HL-60/S4 treated with phorbol 12-myristate 13-acetate at 8.2 ng/mL for 4 days and 3 days (cell line): ENCODE results near the gene GRIN3B.

ENCODE experiments used
- in situ Hi-C: fragments of 300-500 bp; cut with MboI; formaldehyde crosslinking; loops from 2 replicates; pipeline ENCODE4 v1.15.0; 2022; ENCODE audit warnings: low sequenced_read_pairs

Gene GRIN3B

GRCh38 chr19:964116-964520, 36.1 kb upstream of the GRIN3B start:
- in situ Hi-C loops, result no loop called here

GRCh38 chr19:964761-965694, 35.2 kb upstream of the GRIN3B start:
- in situ Hi-C loops, result no loop called here

- in situ Hi-C loops, result no loop called here
These were observed 33.6 kb upstream of the GRIN3B start for GRCh38 chr19:966485-967088.

- in situ Hi-C loops, result no loop called here
These were observed 29.5 kb upstream of the GRIN3B start for GRCh38 chr19:970695-971094.

GRCh38 chr19:971795-972194, 28.4 kb upstream of the GRIN3B start:
- in situ Hi-C loops, result no loop called here

- in situ Hi-C loops, result no loop called here
These were observed 27.9 kb upstream of the GRIN3B start for GRCh38 chr19:972281-972680.

GRCh38 chr19:973726-974563, 26.3 kb upstream of the GRIN3B start:
- in situ Hi-C loops, result no loop called here

- in situ Hi-C loops, result loop anchor here (25.0 kb wide), 1 partner anchor 112 kb away; the partner anchor contains the start of genes CFD and ELANE
These were observed 25.5 kb upstream of the GRIN3B start for GRCh38 chr19:974564-975257.

GRCh38 chr19:976476-976875, 23.7 kb upstream of the GRIN3B start:
- in situ Hi-C loops, result loop anchor here (25.0 kb wide), 1 partner anchor 114 kb away; the partner anchor contains the start of genes CFD and ELANE

GRCh38 chr19:977058-977464, 23.2 kb upstream of the GRIN3B start:
- in situ Hi-C loops, result loop anchor here (25.0 kb wide), 1 partner anchor 115 kb away; the partner anchor contains the start of genes CFD and ELANE

GRCh38 chr19:979318-979741, 20.9 kb upstream of the GRIN3B start:
- in situ Hi-C loops, result loop anchor here (25.0 kb wide), 1 partner anchor 117 kb away; the partner anchor contains the start of genes CFD and ELANE

- in situ Hi-C loops, result loop anchor here (10.0 to 25.0 kb wide), 2 partner anchors 56 to 118 kb away; partner anchors contain the start of genes ARID3A, CFD and ELANE
These were observed 19.9 kb upstream of the GRIN3B start for GRCh38 chr19:980133-980998.

GRCh38 chr19:982567-983170, 17.6 kb upstream of the GRIN3B start:
- in situ Hi-C loops, result loop anchor here (10.0 to 25.0 kb wide), 2 partner anchors 58 to 120 kb away; partner anchors contain the start of genes ARID3A, CFD and ELANE

GRCh38 chr19:984165-984967, 15.9 kb upstream of the GRIN3B start, which contains the start of gene WDR18:
Gene WDR18, plus strand, starts transcription at chr19:984345. Its CDS starts 9 bp downstream, at chr19:984354.
- in situ Hi-C loops, result loop anchor here (10.0 to 25.0 kb wide), 2 partner anchors 60 to 122 kb away; partner anchors contain the start of genes ARID3A, CFD and ELANE

- in situ Hi-C loops, result loop anchor here (10.0 to 25.0 kb wide), 2 partner anchors 61 to 124 kb away; partner anchors contain the start of genes ARID3A, CFD and ELANE
These were observed 14.1 kb upstream of the GRIN3B start for GRCh38 chr19:986083-986482.

- in situ Hi-C loops, result loop anchor here (10.0 to 25.0 kb wide), 2 partner anchors 63 to 126 kb away; partner anchors contain the start of genes ARID3A, CFD and ELANE
These were observed 12.1 kb upstream of the GRIN3B start for GRCh38 chr19:988081-988480.

- in situ Hi-C loops, result loop anchor here (10.0 to 25.0 kb wide), 2 partner anchors 64 to 126 kb away; partner anchors contain the start of genes ARID3A, CFD and ELANE
These were observed 11.7 kb upstream of the GRIN3B start for GRCh38 chr19:988510-988909.
